NCI-H69 (cell line): Measurements from ENCODE around the gene PSD.

ENCODE experiments used
- DNase-seq: peaks from one replicate; lab custom pipeline; 2025; lab: John Stamatoyannopoulos, UW

The PSD gene

DNA sequence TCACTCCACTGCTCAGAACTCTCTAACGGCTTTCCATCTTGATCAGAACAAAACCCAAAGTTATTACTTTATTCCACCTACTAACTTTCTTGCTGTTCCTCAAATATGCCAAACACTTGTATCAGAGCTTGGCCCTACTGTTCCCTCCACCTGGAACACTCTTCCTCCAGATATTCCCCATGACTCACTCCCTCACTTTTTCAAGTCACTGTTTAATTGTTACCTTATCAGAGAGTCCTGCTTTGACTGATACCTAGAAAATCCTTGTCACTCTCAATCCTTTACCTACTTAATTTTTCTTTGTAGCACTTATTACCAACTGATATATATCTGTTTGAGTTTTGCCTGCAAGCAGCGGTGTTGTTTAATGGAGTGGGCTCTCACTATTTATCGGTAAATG lies 28.7 kb downstream of the PSD start:
- no peak for DNase-seq

GRCh38 chr10:102384606-102385429 lies 33.8 kb downstream of the PSD start:
- DNase-seq = no peak

DNA sequence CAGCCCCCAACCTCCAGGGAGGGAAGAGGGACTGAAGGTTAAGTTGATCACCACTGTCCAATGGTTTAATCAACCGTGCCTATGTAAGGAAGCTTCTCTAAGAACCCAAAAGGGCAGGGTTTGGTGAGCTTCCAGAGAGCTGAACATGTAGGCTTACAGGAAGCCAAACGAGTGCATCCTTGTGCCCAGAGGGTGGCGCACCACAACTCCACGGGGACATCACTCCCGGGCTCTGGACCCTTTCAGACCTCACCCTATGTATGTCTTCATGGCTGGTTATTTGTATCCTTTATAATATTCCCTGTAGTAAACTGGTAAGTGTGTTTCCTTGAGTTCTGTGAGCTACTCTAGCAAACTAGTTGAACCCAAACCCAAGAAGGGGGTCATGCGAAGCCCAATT lies 34.5 kb downstream of the PSD start:
- DNase-seq = peak; percentile 4

GRCh38 chr10:102382871-102383270 lies 35.7 kb downstream of the PSD start:
- no peak for DNase-seq

DNA sequence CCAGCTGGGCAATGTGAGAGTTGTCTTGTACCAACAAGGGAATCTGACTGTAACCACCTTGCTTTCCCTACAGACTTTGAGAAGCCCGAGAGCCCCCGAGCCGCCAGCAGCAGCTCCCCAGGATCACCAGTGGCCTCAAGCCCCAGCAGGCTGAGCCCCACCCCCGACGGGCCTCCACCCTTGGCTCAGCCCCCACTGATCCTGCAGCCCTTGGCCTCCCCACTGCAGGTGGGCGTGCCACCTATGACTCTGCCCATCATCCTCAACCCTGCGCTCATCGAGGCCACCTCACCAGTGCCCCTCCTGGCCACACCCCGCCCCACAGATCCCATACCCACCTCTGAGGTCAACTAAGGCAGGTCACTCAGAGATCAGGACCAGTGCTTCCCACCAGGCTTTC lies 36.6 kb downstream of the PSD start:
- no peak for DNase-seq

- DNase-seq = no peak
These were observed 39.2 kb downstream of the PSD start for GRCh38 chr10:102379383-102379782.

DNA sequence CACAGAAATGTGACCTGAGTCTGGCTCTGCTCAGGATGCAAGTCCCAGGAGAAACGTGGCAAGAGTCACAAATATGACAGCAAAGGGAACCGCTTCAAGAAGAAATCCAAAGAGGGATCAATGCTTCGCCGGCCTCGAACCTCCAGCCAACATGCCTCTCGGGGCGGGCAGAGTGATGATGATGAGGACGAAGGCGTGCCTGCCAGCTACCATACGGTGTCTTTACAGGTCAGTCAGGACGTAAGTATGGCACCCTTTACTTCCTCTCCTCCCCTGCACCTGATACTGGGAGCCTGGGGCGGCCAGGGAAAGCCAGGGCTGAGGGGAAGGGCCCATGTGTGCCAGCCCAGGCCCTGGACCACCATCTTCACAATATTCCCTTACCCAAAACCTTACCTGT lies 41.7 kb downstream of the PSD start:
- no peak for DNase-seq

- no peak for DNase-seq
These were observed 42.7 kb downstream of the PSD start for GRCh38 chr10:102375867-102376266.

GRCh38 chr10:102375250-102375649 lies 43.3 kb downstream of the PSD start:
- DNase-seq = no peak

GRCh38 chr10:102371295-102371694 lies 47.3 kb downstream of the PSD start:
- DNase-seq = no peak

DNA sequence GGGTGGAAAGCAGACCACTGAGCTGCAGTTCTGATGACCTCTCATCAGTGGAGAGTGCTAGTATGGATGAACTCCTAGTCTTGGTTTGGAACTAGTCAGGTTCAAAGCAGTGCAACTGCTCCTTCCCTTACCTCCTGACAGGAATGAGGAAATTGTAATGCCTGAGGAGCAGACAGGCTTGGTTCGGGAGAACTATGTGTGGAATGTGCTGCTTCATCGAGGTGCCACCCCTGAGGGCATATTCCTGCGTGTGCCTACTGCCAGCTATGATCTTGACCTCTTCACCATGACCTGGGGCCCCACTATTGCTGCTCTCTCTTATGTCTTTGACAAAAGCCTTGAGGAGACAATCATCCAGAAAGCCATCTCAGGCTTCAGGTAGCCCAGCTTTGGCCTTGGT lies 50.5 kb downstream of the PSD start:
- no peak for DNase-seq

GRCh38 chr10:102367441-102367840 lies 51.1 kb downstream of the PSD start:
- no peak for DNase-seq

DNA sequence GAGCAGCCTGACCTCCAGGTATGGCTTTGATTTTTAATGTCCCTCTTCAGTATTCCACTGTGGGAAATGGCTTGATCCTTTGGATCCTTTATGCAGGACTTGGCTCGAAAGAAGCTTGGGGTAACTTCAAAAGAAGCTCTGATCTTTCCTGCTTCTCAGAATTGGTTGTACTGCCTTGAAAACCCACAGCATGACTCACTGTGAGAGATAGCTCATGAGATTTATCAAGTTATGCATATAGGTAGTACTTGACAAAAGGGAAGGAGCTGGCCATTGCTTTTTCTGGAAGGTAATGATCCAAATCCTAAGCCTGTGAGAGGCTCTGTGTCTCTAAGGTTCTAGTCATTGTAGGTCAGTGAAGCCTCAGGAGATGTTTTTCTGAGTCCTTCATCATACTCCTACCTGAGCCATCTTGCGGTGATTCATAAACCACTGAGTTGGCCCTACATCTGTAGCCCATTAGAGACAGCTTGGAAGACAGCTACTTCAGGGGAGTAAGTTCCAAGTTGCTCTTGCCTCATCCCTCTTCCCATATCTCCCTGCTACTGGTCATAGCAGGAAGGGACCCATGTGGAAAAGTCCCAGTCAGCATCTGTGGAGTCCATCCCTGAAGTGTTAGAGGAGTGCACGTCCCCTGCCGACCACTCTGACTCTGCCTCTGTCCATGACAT lies 59.7 kb downstream of the PSD start:
- no peak for DNase-seq

- DNase-seq = no peak
These were observed 64.1 kb downstream of the PSD start for GRCh38 chr10:102354451-102354850.
